CD14-positive monocyte (primary cell): ENCODE results near the gene APOE. TPM values are rescaled to one million over a fixed set of nuclear protein-coding genes. Genes with fewer than 3 reads are reported as not detected.

Source experiments
- DNase-seq, 3 donors: peaks; one replicate each; pipeline ENCODE4 v3.0.0-alpha.2; 2011 to 2022
- H2AFZ ChIP-seq: 2 replicates; pipeline ENCODE4 v1.6.0; 2012; ENCODE audit warnings: mild to moderate bottlenecking, low read depth, low read length, inconsistent platforms; ENCODE audit not compliant: insufficient read depth, poor library complexity, severe bottlenecking
- H3K27ac ChIP-seq, 2 donors: 1 replicate in 1 of 2; 2 replicates in 1 of 2; pipeline ENCODE4 v1.5.1; 2012 to 2013; ENCODE audit warnings: low read length in 2 of 2, control low read depth in 1 of 2, inconsistent platforms in 1 of 2, low read depth in 1 of 2, mild to moderate bottlenecking in 1 of 2
- H3K27me3 ChIP-seq, 2 donors: one replicate each; pipeline versions ENCODE4 v1.6.0 to v1.6.1; 2011 to 2013; ENCODE audit warnings: low read length in 2 of 2; ENCODE audit not compliant: control insufficient read depth in 2 of 2, insufficient read depth in 2 of 2
- H3K36me3 ChIP-seq, 2 donors: replicated peaks in 1 of 2; 1 replicate in 1 of 2; 2 replicates in 1 of 2; pipeline versions ENCODE4 v1.5.1 to v1.6.1; 2012 to 2013; ENCODE audit warnings: low read length in 2 of 2, control low read depth in 1 of 2, inconsistent platforms in 1 of 2, mild to moderate bottlenecking in 1 of 2; ENCODE audit not compliant: insufficient read depth in 2 of 2, control insufficient read depth in 1 of 2
- H3K4me1 ChIP-seq, 2 donors: 1 replicate in 1 of 2; 2 replicates in 1 of 2; pipeline versions ENCODE4 v1.5.1 to v1.6.1; 2012 to 2013; ENCODE audit warnings: low read length in 2 of 2, control low read depth in 1 of 2, inconsistent platforms in 1 of 2, mild to moderate bottlenecking in 1 of 2, moderate library complexity in 1 of 2; ENCODE audit not compliant: insufficient read depth in 2 of 2, control insufficient read depth in 1 of 2
- H3K4me2 ChIP-seq: replicated peaks from 2 replicates; pipeline ENCODE3; 2012; ENCODE audit warnings: low read length, moderate library complexity, mild to moderate bottlenecking; ENCODE audit not compliant: poor library complexity, severe bottlenecking; ENCODE audit errors: extremely low read depth
- H3K4me3 ChIP-seq, 3 experiments: fragments of 200-600 bp in 1 of 3; sonication (generic) in 1 of 3; replicated peaks in 1 of 3; 1 replicate in 2 of 3; 2 replicates in 1 of 3; pipeline ENCODE4 v1.5.1; 2011 to 2013; ENCODE audit warnings: low read length in 3 of 3, mild to moderate bottlenecking in 3 of 3, control low read depth in 2 of 3, low read depth in 2 of 3, inconsistent platforms in 1 of 3, moderate library complexity in 1 of 3
- H3K79me2 ChIP-seq: 2 replicates; pipeline ENCODE4 v1.6.0; 2012; ENCODE audit warnings: mild to moderate bottlenecking, control low read depth, inconsistent platforms, low read length, moderate library complexity; ENCODE audit not compliant: insufficient read depth
- H3K9ac ChIP-seq: 2 replicates; pipeline ENCODE4 v1.6.0; 2017; ENCODE audit warnings: low read length, mild to moderate bottlenecking; ENCODE audit not compliant: insufficient read depth, poor library complexity, severe bottlenecking
- H3K9me3 ChIP-seq, 2 donors: replicated peaks in 1 of 2; 1 replicate in 1 of 2; 2 replicates in 1 of 2; pipeline versions ENCODE4 v1.5.1 to v1.6.1; 2012 to 2013; ENCODE audit warnings: low read length in 2 of 2, control low read depth in 1 of 2; ENCODE audit not compliant: control insufficient read depth in 1 of 2, insufficient read depth in 1 of 2
- H4K20me1 ChIP-seq: 2 replicates; pipeline ENCODE4 v1.6.0; 2012; ENCODE audit warnings: mild to moderate bottlenecking, low read length, control low read depth, moderate library complexity; ENCODE audit not compliant: insufficient read depth
- H3K27ac Mint-ChIP-seq, 7 donors: one replicate each; pipeline ENCODE4 v1.8.0; 2020; ENCODE audit warnings: mild to moderate bottlenecking in 7 of 7, mixed read lengths in 7 of 7, moderate library complexity in 6 of 7, inconsistent platforms in 2 of 7
- H3K27me3 Mint-ChIP-seq, 3 donors: one replicate each; pipeline ENCODE4 v1.8.0; 2021 to 2022; ENCODE audit warnings: low read depth in 3 of 3, mild to moderate bottlenecking in 3 of 3, mixed read lengths in 3 of 3, moderate library complexity in 3 of 3, inconsistent platforms in 1 of 3
- H3K36me3 Mint-ChIP-seq, 2 donors: one replicate each; pipeline ENCODE4 v1.8.0; 2020; ENCODE audit warnings: mixed read lengths in 2 of 2, inconsistent platforms in 1 of 2, mild to moderate bottlenecking in 1 of 2
- H3K4me1 Mint-ChIP-seq: one replicate; pipeline ENCODE4 v1.8.0; 2020; ENCODE audit warnings: mild to moderate bottlenecking, mixed read lengths
- H3K4me3 Mint-ChIP-seq, 2 donors: one replicate each; pipeline ENCODE4 v1.8.0; 2020; ENCODE audit warnings: mild to moderate bottlenecking in 2 of 2, mixed read lengths in 2 of 2, moderate library complexity in 1 of 2
- H3K9me3 Mint-ChIP-seq, 7 donors: one replicate each; pipeline ENCODE4 v1.8.0; 2020 to 2022; ENCODE audit warnings: mixed read lengths in 7 of 7, mild to moderate bottlenecking in 6 of 7, moderate library complexity in 6 of 7, inconsistent platforms in 2 of 7
- CTCF ChIP-seq: fragments of 200-600 bp; IDR thresholded peaks from one replicate; pipeline ENCODE4 v1.8.0; 2022; ENCODE audit warnings: antibody characterized with exemption, mild to moderate bottlenecking
- WGBS: methylation state at CpG from one replicate; pipeline ENCODE4 v1.1.5; 2013; ENCODE audit warnings: missing lambda C conversion rate; ENCODE audit not compliant: insufficient coverage; 5-methylcytosine and 5-hydroxymethylcytosine counted together
- intact Hi-C, 2 donors: fragments of 100-400 bp; cut with micrococcal nuclease; formaldehyde crosslinking; loops; one replicate each; pipeline versions ENCODE4 v1.15.0 to v1.15.1; 2023
- polyA plus RNA-seq, 3 donors: library from polyadenylated mRNA; depleted of rRNA in 1 of 3; unstranded in 2 of 3; stranded (reverse) in 1 of 3; fragments of 300-500 nt in 2 of 3; fragments of >200 nt in 1 of 3; fragmentation: Illumina TruSeq in 2 of 3; gene quantifications; 1 replicate in 2 of 3; 2 replicates in 1 of 3; pipeline ENCODE4 v1.2.3, GENCODE V29; 2012 to 2021

APOE gene
- polyA plus RNA-seq, 3 donors: 0.30 to 1.0 TPM; not detected in 1

- Histone ChIP-seq H3K9ac (no peak overlapping the region), H3K27me3 (no peaks in the 10 kb centered on the region), H4K20me1 (peaks cover 7% of the 10 kb centered on the region), H2AFZ (peak overlapping the region; percentile 57), H3K36me3 (peaks cover 10 to 13% of the 10 kb centered on the region in 2 donors), H3K79me2 (peaks cover 24% of the 10 kb centered on the region), H3K9me3 (no peaks in the 10 kb centered on the region), H3K4me2 (no peak overlapping the region), H3K27ac (peak overlapping the region in 1 of 2 donors; percentile 32), H3K4me1 (peaks cover 21 to 22% of the 10 kb centered on the region in 2 donors), H3K4me3 (no peak overlapping the region)
- no peaks in the 10 kb centered on the region for H3K9me3 Mint-ChIP-seq
- peak; percentile 64 to 78 (median 69) for DNase-seq
- peak; percentile 89 for TF ChIP-seq CTCF
- 100% methylated on average over 3 of the region's 13 CpGs for WGBS
- H3K4me3 Mint-ChIP-seq: no peak overlapping the region
- peaks cover 23% of the 10 kb centered on the region for H3K4me1 Mint-ChIP-seq
- peaks cover 0 to 2% (median 2%) of the 10 kb centered on the region in 3 donors for H3K27me3 Mint-ChIP-seq
- peaks cover 12 to 26% of the 10 kb centered on the region in 2 donors for H3K36me3 Mint-ChIP-seq
- intact Hi-C loops: loop anchor here (1.0 to 5.0 kb wide), 3 partner anchors 48 to 379 kb away; no protein-coding TSS in a partner anchor
- H3K27ac Mint-ChIP-seq: peak overlapping the region in 3 of 7 donors; percentile 37 to 58 (median 40)
Measured at GRCh38 chr19:44951179-44952159, 45.9 kb downstream of the APOE start.

- peaks cover 35% of the 10 kb centered on the region for H3K4me1 Mint-ChIP-seq
- no peaks in the 10 kb centered on the region for H3K9me3 Mint-ChIP-seq
- peak overlapping the region; percentile 96 to 100 (median 100) for H3K27ac Mint-ChIP-seq
- DNase-seq: no peak
- 50% methylated on average over 10 of the region's 13 CpGs for WGBS
- H3K27ac ChIP-seq: peak overlapping the region; percentile 89 to 93
- peaks cover 23 to 32% of the 10 kb centered on the region in 2 donors for H3K4me1 ChIP-seq
- H3K36me3 ChIP-seq: peaks cover 10 to 13% of the 10 kb centered on the region in 2 donors
- no peak for TF ChIP-seq CTCF
- H3K9me3 ChIP-seq: no peaks in the 10 kb centered on the region
- H3K4me3 Mint-ChIP-seq: peak overlapping the region; percentile 98 to 99
- intact Hi-C loops: loop anchor here in 1 of 2 donors (1.0 to 5.0 kb wide), 2 partner anchors 64 to 382 kb away; no protein-coding TSS in a partner anchor
- H3K27me3 ChIP-seq: no peaks in the 10 kb centered on the region
- peaks cover 35% of the 10 kb centered on the region for H4K20me1 ChIP-seq
- peaks cover 0 to 2% (median 2%) of the 10 kb centered on the region in 3 donors for H3K27me3 Mint-ChIP-seq
- H3K4me3 ChIP-seq: peak overlapping the region; percentile 93 to 99 (median 94)
- H3K79me2 ChIP-seq: peaks cover 52% of the 10 kb centered on the region
- H2AFZ ChIP-seq: peak overlapping the region; percentile 96
- peaks cover 9 to 21% of the 10 kb centered on the region in 2 donors for H3K36me3 Mint-ChIP-seq
- peak overlapping the region; percentile 90 for H3K4me2 ChIP-seq
- peak overlapping the region; percentile 97 for H3K9ac ChIP-seq
Measured at GRCh38 chr19:44954278-44954648, 48.7 kb downstream of the APOE start.
